ENCODE results near the gene TIGD1.
A peak's percentile ranks its signal among the peaks of the same experiment; 100 is the strongest.

TIGD1 gene

GRCh38 chr2:232569541-232569940 is 19.2 kb upstream of the TIGD1 start:
- no peak for DNase-seq

GRCh38 chr2:232568161-232568560 is 17.8 kb upstream of the TIGD1 start:
- peak; percentile 53 for DNase-seq

- DNase-seq = no peak
Observed at GRCh38 chr2:232567721-232568120, 17.4 kb upstream of the TIGD1 start.

DNA sequence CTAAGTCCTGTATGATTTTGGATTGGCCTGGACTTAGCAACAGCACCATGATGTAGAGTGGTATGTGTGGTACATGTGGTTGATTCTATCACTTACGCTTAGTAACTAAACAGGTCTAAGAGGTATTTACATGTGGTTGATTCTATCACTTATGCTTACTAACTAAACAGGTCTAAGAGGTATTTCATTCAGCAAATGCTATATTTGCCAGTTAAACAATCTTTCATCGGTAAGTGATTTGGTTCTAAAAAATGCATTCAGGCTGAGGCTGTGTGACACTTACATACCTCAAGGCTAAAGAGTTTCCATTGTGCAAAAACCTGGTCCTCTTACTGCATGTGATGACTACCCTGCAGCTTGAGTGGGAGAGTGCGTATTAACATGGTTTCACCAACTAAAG is 13.2 kb upstream of the TIGD1 start:
- peak; percentile 30 for DNase-seq

GRCh38 chr2:232562515-232563151 is 12.3 kb upstream of the TIGD1 start:
- DNase-seq = no peak

GRCh38 chr2:232556426-232556825 is 6.1 kb upstream of the TIGD1 start:
- no peak for DNase-seq

DNA sequence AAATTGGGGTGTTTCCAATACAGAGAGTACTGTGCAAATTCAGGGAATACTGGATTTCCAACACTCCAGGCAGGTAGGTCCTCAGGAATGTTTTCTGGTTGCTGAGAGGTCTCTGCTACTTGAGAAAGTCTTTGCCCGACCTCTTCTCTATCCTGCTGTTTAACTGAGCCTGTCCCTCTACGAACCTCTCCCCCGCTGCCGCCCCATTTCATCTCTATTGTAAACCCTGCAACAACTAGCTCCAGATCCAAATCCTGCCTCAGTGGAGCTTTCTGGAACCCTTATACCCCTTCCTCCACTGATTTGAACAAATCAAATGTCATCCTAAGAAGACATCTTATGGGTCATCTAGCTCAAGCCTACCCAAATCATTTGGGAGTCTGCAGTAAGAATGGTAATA is 1.4 kb upstream of the TIGD1 start:
- no peak for DNase-seq

DNA sequence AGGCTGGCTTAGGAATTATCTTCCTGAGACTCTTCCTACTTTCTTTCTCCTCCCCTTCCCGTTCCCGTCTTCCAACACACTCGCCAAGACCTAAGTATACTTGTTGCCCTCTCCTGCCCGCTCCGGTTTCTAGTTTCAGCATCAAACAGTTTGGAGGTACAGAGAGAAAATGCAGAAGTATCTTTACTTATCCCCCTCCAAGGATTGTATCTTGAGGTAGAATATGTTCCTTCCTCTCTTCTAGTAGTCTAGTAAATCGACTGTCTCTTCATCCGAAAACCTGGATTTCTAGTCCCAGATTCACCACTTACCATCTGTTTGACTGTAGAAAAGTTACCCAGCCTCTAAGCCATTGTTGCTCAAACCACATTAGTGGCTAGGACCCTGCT is 887 bp upstream of the TIGD1 start:
- no peak for DNase-seq

DNA sequence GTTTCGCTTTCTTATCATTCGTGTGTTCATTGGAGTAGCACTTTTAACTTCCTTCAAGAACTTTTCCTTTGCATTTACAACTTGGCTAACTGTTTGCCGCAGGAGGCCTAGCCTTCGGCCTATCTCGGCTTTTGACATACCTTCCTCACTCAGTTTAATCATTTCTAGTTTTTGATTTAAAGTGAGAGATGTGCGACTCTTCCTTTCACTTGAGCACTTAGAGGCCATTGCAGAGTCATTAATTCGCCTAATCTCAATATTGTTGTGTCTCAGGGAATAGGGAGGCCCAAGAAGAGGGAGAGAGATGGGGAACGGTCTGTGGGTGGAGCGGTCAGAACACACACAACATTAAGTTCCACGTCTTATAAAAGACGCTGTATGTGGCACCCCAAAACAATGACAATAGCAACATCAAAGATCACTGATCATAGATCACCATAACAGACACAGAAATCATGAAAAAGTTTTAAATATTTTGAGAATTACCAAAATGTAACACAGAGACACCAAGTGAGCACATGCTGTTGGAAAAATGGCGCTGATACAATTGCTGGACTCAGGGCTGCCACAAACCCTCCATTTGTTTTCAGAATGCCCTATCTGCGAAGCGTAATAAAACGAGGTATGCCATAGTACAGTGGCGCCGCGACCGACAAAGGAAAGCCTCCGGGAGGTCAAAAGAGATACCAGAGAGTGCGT is 553 bp downstream of the TIGD1 start:
- no peak for DNase-seq

GRCh38 chr2:232547991-232548390 is 2.4 kb downstream of the TIGD1 start:
- no peak for DNase-seq

DNA sequence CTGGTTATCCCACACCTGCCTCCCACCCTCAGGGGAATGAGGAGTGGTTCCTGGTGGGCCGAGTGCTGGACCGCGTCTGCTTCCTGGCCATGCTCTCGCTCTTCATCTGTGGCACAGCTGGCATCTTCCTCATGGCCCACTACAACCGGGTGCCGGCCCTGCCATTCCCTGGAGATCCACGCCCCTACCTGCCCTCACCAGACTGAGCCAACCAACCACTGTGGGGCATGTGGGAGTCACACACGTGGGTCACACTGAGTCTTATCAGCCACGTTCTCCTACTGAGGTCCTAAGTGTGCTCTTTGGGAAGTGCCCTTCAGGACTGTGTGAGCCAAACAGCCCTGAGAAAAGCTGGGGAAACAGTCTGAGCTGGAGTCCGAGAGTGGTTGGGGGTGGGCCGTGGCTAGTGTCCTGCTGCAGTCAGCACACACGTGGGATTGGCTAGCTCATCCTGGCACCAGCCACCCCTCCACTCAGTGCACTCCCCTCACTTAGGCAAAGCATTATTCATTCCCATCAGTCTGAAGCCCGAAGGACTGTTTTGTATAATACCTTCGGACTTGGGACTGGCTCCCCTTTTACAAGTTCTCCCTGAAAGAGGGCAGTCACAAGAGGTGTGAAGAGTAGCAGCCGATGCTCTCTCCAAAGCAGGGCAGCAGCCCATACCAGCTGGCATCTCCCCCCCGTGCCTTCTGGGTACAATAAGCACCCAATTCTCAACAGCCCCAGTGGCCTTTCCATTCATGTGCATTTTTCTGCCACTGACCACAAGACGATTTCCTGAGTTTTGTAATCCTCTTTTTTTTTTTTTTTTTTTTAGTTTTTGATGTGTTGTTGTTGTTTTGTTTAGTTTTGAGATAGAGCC is 4.6 kb downstream of the TIGD1 start:
- DNase-seq = no peak

GRCh38 chr2:232544674-232545073 is 5.7 kb downstream of the TIGD1 start:
- no peak for DNase-seq

DNA sequence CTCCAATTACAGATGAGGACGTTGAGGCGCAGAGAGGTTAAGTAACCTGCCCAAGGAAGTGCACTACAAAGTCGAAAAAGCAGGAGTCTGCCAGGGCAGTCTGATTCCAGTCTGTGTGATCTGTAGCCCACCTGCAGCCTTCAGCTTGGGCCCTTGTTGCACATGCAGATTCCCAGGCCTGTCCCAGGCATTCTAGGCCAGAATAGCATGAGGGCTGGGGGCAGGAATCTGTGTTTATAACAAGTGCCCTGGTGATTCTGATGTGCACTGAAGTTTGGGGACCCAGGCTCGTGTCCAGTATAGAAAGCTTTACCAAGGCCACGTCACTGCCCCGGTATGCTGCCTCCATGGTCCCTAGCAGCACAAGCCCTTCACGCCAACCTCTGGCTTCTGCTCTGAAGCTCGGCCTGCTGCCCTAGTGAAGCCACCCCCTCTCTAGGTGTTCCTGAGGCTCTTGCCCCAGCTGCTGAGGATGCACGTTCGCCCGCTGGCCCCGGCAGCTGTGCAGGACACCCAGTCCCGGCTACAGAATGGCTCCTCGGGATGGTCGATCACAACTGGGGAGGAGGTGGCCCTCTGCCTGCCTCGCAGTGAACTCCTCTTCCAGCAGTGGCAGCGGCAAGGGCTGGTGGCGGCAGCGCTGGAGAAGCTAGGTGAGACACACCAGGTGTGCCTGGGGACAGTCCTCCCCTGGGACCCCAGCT is 6.3 kb downstream of the TIGD1 start:
- no peak for DNase-seq

- no peak for DNase-seq
Observed at GRCh38 chr2:232543491-232543890, 6.9 kb downstream of the TIGD1 start.

DNA sequence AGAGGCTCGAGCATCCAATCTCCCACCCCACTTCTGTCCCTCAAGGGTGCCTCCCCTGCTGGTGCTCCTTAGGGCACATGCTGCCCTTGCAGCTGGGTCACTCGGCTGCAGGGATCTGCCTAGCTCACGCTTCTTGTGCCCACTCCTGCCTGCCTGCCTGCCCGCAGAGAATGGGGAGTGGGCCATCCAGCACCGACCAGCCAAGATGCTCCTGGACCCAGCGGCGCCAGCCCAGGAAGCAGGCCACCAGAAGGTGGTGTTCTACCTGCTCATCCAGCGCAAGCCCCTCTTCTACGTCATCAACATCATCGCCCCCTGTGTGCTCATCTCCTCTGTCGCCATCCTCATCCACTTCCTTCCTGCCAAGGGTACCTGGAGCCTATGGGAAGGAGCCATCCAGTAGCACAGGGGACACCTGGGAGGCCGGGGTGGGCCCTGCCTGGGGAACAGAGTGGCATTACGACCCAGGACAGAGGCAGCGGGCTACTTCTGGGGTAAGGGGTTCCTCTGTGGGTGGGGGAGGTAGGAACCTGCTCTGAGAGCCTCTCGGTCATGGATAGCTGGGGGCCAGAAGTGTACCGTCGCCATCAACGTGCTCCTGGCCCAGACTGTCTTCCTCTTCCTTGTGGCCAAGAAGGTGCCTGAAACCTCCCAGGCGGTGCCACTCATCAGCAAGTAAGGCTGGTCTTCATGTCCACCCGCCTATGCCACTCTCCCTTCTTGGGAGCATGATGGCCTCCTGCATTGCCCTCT is 7.5 kb downstream of the TIGD1 start:
- DNase-seq = no peak

- no peak for DNase-seq
Observed at GRCh38 chr2:232541961-232542714, 8.2 kb downstream of the TIGD1 start.

DNA sequence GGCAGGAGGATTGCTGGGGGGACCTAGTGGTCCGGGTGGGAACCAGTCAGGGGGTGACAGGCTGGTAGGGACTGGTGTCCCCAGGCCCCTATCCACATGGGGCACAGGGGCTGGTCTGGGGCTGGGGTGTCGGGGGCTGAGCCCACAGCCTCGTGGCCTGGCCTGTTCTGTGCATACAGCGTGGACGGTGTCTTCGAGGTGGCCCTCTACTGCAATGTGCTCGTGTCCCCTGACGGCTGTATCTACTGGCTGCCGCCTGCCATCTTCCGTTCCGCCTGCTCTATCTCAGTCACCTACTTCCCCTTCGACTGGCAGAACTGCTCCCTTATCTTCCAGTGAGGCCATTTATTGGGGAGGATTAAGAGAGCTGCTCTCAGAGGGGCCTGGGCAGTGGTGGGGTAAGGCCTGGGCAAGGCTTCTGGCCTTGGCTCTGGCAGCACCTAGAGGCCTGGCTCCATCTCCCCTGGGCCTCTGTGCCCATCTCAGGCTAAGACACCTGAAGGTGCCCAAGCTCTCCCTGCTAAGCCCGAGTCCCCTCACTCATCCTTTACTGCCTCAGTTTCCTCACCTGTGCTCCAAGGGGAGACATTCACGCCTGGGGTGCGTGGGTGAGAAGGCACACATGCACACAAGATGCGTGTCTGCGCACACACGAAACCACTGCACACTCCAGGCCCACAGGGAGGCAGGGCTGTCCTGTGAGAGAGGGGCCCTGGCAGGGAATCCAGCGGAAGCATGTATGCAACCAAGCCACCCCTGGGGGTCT is 9.0 kb downstream of the TIGD1 start:
- no peak for DNase-seq

- DNase-seq = no peak
Observed at GRCh38 chr2:232540441-232541041, 9.8 kb downstream of the TIGD1 start.

GRCh38 chr2:232539298-232540231 is 10.8 kb downstream of the TIGD1 start, which contains the start of gene CHRNG:
CHRNG (plus strand) TSS chr2:232539692; CDS start chr2:232539748, 56 bp downstream.
- no peak for DNase-seq

All from fibroblast of skin of right biceps (primary cell).